HEK293 (cell line): Measurements from ENCODE around the gene LRRC49.

Source experiments
- CTCF ChIP-seq: fragments of 450-650 bp; formaldehyde crosslinking; IDR thresholded peaks from 2 replicates; pipeline ENCODE4 v1.5.1; 2016; ENCODE audit warnings: missing biosample characterization, missing genetic modification characterization
- HOXA7 ChIP-seq: sonication (generic); formaldehyde crosslinking; IDR thresholded peaks from 2 replicates; pipeline ENCODE4 v1.8.1; 2022; ENCODE audit warnings: missing genetic modification reagents, borderline replicate concordance
- ZNF26 ChIP-seq: fragments of 450-650 bp; formaldehyde crosslinking; IDR thresholded peaks from 2 replicates; pipeline ENCODE4 v1.5.1; 2016; ENCODE audit warnings: missing biosample characterization, missing genetic modification characterization

- TF ChIP-seq HOXA7 (no peak), ZNF26 (tag by site-specific recombination) (no peak), CTCF (tag by site-specific recombination) (peak; percentile 82)
Observed at GRCh38 chr15:70892912-70893560, 410 bp downstream of the LRRC49 start.
